HepG2 (cell line): ENCODE results near the gene KCNQ1OT1. TPM values are rescaled to one million over a fixed set of nuclear protein-coding genes. Genes with fewer than 3 reads are reported as not detected.
A peak's percentile ranks its signal among the peaks of the same experiment; 100 is the strongest.

Experiments used
- AKAP8 ChIP-seq: sonication (generic); formaldehyde crosslinking; IDR thresholded peaks from 2 replicates; pipeline ENCODE4 v1.5.1; 2020; ENCODE audit warnings: mild to moderate bottlenecking, missing genetic modification reagents
- FUBP1 ChIP-seq: sonication (generic); formaldehyde crosslinking; IDR thresholded peaks from 2 replicates; pipeline ENCODE4 v1.5.1; 2020; ENCODE audit warnings: missing genetic modification reagents, mild to moderate bottlenecking, borderline replicate concordance
- GABPA ChIP-seq, 2 experiments: IDR thresholded peaks; 2 replicates each; pipeline ENCODE4 v1.6.1; 2011 to 2016; ENCODE audit warnings: low read depth in 2 of 2, low read length in 1 of 2, missing biosample characterization in 1 of 2, missing genetic modification characterization in 1 of 2
- ZNF253 ChIP-seq: sonication (generic); formaldehyde crosslinking; IDR thresholded peaks from 2 replicates; pipeline ENCODE4 v1.8.0; 2022; ENCODE audit warnings: mild to moderate bottlenecking, missing genetic modification reagents, borderline replicate concordance
- ZNF326 ChIP-seq: sonication (generic); formaldehyde crosslinking; IDR thresholded peaks from 2 replicates; pipeline ENCODE4 v1.4.0; 2020; ENCODE audit warnings: missing genetic modification reagents, borderline replicate concordance
- ZNF556 ChIP-seq: sonication (generic); formaldehyde crosslinking; IDR thresholded peaks from 2 replicates; pipeline ENCODE4 v1.4.0; 2020; ENCODE audit warnings: mild to moderate bottlenecking, missing genetic modification reagents, borderline replicate concordance
- ZNF572 ChIP-seq: sonication (generic); formaldehyde crosslinking; IDR thresholded peaks from 2 replicates; pipeline ENCODE4 v1.5.1; 2020; ENCODE audit warnings: mild to moderate bottlenecking, missing genetic modification reagents
- ZNF646 ChIP-seq: sonication (generic); formaldehyde crosslinking; IDR thresholded peaks from 2 replicates; pipeline ENCODE4 v1.9.0; 2021; ENCODE audit warnings: mild to moderate bottlenecking, missing genetic modification reagents
- polyA plus RNA-seq, 8 experiments: library from polyadenylated mRNA; depleted of rRNA in 3 of 8; stranded (reverse) in 7 of 8; unstranded in 1 of 8; fragments of >200 nt; fragmentation: Illumina TruSeq in 4 of 8; extraction: Trizol in 4 of 8; gene quantifications; 2 replicates each; pipeline versions ENCODE4 v1.2.1 to v1.2.3, GENCODE V29; 2011 to 2016; ENCODE audit warnings: low read depth in 4 of 8, missing spikeins in 1 of 8, mixed read lengths in 1 of 8; ENCODE audit not compliant: insufficient read depth in 1 of 8
- total RNA-seq, 5 experiments: library from RNA; depleted of rRNA; stranded (reverse); fragments of >200 nt; fragmentation: Illumina TruSeq; extraction: Trizol; gene quantifications; 2 replicates each; pipeline ENCODE4 v1.2.3, GENCODE V29; 2016; ENCODE audit warnings: low read depth in 1 of 5

The KCNQ1OT1 gene
- total and polyA plus RNA-seq, 2 of the 13 experiments (the other 11 are each of a cell fraction or from before 2014, with no cell fraction given), result 1.3 to 18.9 TPM

GRCh38 chr11:2662024-2662312 is 37.8 kb downstream of the KCNQ1OT1 start (continued):
- no peak for TF ChIP-seq ZNF646 (CRISPR knock-in tag)
- TF ChIP-seq ZNF572 (CRISPR knock-in tag), result no peak
- TF ChIP-seq GABPA (IDR thresholded peaks at IDR 0.05; ENCODE audit: low read depth, low read length), result no peak
- TF ChIP-seq GABPA (CRISPR knock-in tag; IDR thresholded peaks at IDR 0.05; ENCODE audit: low read depth), result no peak
- TF ChIP-seq FUBP1 (CRISPR knock-in tag), result no peak
- TF ChIP-seq ZNF556 (CRISPR knock-in tag), result no peak
- TF ChIP-seq ZNF253, result no peak
- TF ChIP-seq ZNF326 (CRISPR knock-in tag), result 0 out of 2 replicates have a peak, but pooled peaks have one; percentile 39
- 0 out of 2 replicates have a peak, but pooled peaks have one; percentile 1 for TF ChIP-seq AKAP8
